HepG2 (cell line): Measurements from ENCODE around the gene NELFCD. TPM values are rescaled to one million over a fixed set of nuclear protein-coding genes. Genes with fewer than 3 reads are reported as not detected.

ENCODE experiments used
- FOXK1 ChIP-seq: sonication (generic); formaldehyde crosslinking; IDR thresholded peaks from 2 replicates; pipeline ENCODE4 v1.4.0; 2020; ENCODE audit warnings: low read depth, missing genetic modification reagents, borderline replicate concordance
- MAZ ChIP-seq, 2 experiments: sonication (generic) in 1 of 2; formaldehyde crosslinking in 1 of 2; IDR thresholded peaks; 2 replicates each; pipeline versions ENCODE4 v1.5.0 to v1.6.1; 2012 to 2020; ENCODE audit warnings: low read depth in 2 of 2, mild to moderate bottlenecking in 2 of 2, borderline replicate concordance in 1 of 2, improper control_type of control experiment in 1 of 2, low read length in 1 of 2, missing genetic modification reagents in 1 of 2, moderate library complexity in 1 of 2
- MEIS2 ChIP-seq: sonication (generic); formaldehyde crosslinking; IDR thresholded peaks from 2 replicates; pipeline ENCODE4 v1.9.0; 2021; ENCODE audit warnings: mild to moderate bottlenecking, missing genetic modification reagents
- NR2F1 ChIP-seq, 2 experiments: fragments of 450-650 bp in 1 of 2; formaldehyde crosslinking in 1 of 2; IDR thresholded peaks; 2 replicates each; pipeline versions ENCODE4 v1.5.0 to v1.6.1; 2016 to 2020; ENCODE audit warnings: mild to moderate bottlenecking in 1 of 2, missing compliant biosample characterization in 1 of 2, missing genetic modification reagents in 1 of 2, moderate library complexity in 1 of 2
- PHF5A ChIP-seq: IDR thresholded peaks from one replicate; pipeline ENCODE4 v1.6.1; 2018; ENCODE audit warnings: low read depth, missing genetic modification reagents; ENCODE audit not compliant: unreplicated experiment
- ZC3H4 ChIP-seq: sonication (generic); formaldehyde crosslinking; IDR thresholded peaks from 2 replicates; pipeline ENCODE4 v1.4.0; 2020; ENCODE audit warnings: missing genetic modification reagents, borderline replicate concordance
- ZFP37 ChIP-seq: sonication (generic); formaldehyde crosslinking; IDR thresholded peaks from 2 replicates; pipeline ENCODE4 v1.4.0; 2020; ENCODE audit warnings: missing genetic modification reagents, borderline replicate concordance
- ZNF317 ChIP-seq: sonication (generic); formaldehyde crosslinking; IDR thresholded peaks from 2 replicates; pipeline ENCODE4 v1.5.0; 2020; ENCODE audit warnings: mild to moderate bottlenecking, missing genetic modification reagents
- ZSCAN31 ChIP-seq: sonication (generic); formaldehyde crosslinking; IDR thresholded peaks from 2 replicates; pipeline ENCODE4 v1.5.0; 2020; ENCODE audit warnings: low read depth, mild to moderate bottlenecking, missing genetic modification reagents
- polyA plus RNA-seq, 8 experiments: library from polyadenylated mRNA; depleted of rRNA in 3 of 8; stranded (reverse) in 7 of 8; unstranded in 1 of 8; fragments of >200 nt; fragmentation: Illumina TruSeq in 4 of 8; extraction: Trizol in 4 of 8; gene quantifications; 2 replicates each; pipeline versions ENCODE4 v1.2.1 to v1.2.3, GENCODE V29; 2011 to 2016; ENCODE audit warnings: low read depth in 4 of 8, missing spikeins in 1 of 8, mixed read lengths in 1 of 8; ENCODE audit not compliant: insufficient read depth in 1 of 8
- total RNA-seq, 5 experiments: library from RNA; depleted of rRNA; stranded (reverse); fragments of >200 nt; fragmentation: Illumina TruSeq; extraction: Trizol; gene quantifications; 2 replicates each; pipeline ENCODE4 v1.2.3, GENCODE V29; 2016; ENCODE audit warnings: low read depth in 1 of 5
- TF ChIP-seq, protein P1 (sequence below): IDR thresholded peaks from 2 replicates; pipeline ENCODE4 v1.6.1; 2016; ENCODE audit warnings: low read depth, missing genetic modification reagents, missing compliant biosample characterization
- TF ChIP-seq, protein P2 (sequence below): sonication (generic); formaldehyde crosslinking; IDR thresholded peaks from 2 replicates; pipeline ENCODE4 v1.5.0; 2020; ENCODE audit warnings: missing genetic modification reagents

Gene NELFCD
- total and polyA plus RNA-seq, 2 of the 13 experiments (the other 11 are each of a cell fraction or from before 2014, with no cell fraction given), result 159 to 203 TPM

DNA sequence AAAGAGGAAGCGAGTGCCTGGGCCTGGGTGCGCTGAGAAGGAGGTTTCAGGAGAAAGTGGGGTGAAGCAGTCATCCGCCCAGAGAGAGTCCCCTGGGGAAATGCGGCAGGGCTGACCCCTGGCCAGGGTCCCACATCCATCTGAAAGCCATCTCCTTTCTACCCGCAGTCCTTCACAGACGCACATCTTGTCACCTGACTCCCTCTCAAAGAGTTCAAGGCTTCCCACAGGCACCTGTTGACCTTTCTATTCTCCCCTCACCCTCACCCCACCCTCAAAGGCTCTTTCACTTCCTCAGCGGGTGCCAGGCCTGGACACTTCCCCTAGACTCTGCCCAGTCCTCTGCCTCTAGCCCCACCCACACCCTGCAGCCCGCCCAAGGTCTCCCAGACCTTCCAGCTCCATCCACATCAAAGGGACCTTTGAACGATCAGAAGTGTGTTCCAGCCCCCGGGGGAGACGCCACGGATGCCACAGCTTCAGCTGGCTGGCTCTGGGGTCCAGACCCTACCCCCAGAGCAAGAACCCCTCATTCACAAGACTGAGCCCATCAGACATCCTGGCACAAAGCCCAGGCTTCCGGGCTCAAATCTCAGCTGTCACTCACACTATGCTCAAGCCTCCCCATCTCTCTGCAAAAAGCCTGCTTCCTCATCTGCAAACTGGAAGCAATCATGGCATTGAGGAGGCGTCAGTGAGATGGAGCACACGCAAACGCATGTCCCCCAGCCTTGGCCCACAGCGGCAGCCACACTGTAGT, 23.9 kb downstream of the NELFCD start (continued):
- TF ChIP-seq, protein P1, sequence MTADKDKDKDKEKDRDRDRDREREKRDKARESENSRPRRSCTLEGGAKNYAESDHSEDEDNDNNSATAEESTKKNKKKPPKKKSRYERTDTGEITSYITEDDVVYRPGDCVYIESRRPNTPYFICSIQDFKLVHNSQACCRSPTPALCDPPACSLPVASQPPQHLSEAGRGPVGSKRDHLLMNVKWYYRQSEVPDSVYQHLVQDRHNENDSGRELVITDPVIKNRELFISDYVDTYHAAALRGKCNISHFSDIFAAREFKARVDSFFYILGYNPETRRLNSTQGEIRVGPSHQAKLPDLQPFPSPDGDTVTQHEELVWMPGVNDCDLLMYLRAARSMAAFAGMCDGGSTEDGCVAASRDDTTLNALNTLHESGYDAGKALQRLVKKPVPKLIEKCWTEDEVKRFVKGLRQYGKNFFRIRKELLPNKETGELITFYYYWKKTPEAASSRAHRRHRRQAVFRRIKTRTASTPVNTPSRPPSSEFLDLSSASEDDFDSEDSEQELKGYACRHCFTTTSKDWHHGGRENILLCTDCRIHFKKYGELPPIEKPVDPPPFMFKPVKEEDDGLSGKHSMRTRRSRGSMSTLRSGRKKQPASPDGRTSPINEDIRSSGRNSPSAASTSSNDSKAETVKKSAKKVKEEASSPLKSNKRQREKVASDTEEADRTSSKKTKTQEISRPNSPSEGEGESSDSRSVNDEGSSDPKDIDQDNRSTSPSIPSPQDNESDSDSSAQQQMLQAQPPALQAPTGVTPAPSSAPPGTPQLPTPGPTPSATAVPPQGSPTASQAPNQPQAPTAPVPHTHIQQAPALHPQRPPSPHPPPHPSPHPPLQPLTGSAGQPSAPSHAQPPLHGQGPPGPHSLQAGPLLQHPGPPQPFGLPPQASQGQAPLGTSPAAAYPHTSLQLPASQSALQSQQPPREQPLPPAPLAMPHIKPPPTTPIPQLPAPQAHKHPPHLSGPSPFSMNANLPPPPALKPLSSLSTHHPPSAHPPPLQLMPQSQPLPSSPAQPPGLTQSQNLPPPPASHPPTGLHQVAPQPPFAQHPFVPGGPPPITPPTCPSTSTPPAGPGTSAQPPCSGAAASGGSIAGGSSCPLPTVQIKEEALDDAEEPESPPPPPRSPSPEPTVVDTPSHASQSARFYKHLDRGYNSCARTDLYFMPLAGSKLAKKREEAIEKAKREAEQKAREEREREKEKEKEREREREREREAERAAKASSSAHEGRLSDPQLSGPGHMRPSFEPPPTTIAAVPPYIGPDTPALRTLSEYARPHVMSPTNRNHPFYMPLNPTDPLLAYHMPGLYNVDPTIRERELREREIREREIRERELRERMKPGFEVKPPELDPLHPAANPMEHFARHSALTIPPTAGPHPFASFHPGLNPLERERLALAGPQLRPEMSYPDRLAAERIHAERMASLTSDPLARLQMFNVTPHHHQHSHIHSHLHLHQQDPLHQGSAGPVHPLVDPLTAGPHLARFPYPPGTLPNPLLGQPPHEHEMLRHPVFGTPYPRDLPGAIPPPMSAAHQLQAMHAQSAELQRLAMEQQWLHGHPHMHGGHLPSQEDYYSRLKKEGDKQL (CRISPR knock-in tag), result no peak
- 0 out of 2 replicates have a peak, but pooled peaks have one; percentile 18 for TF ChIP-seq ZFP37 (CRISPR knock-in tag)
- TF ChIP-seq PHF5A (CRISPR knock-in tag), result no peak
- TF ChIP-seq MEIS2 (CRISPR knock-in tag), result peak; percentile 64; the same call in 1 of the 2 replicates
- TF ChIP-seq NR2F1 (CRISPR knock-in tag; IDR thresholded peaks at IDR 0.05), result peak in 1 of 2 experiments; percentile 14; a peak in 1 of 4 replicates
- TF ChIP-seq ZC3H4, result no peak
- TF ChIP-seq, protein P2, sequence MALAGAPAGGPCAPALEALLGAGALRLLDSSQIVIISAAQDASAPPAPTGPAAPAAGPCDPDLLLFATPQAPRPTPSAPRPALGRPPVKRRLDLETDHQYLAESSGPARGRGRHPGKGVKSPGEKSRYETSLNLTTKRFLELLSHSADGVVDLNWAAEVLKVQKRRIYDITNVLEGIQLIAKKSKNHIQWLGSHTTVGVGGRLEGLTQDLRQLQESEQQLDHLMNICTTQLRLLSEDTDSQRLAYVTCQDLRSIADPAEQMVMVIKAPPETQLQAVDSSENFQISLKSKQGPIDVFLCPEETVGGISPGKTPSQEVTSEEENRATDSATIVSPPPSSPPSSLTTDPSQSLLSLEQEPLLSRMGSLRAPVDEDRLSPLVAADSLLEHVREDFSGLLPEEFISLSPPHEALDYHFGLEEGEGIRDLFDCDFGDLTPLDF (CRISPR knock-in tag), result no peak
- TF ChIP-seq ZSCAN31 (CRISPR knock-in tag), result no peak
- TF ChIP-seq FOXK1 (CRISPR knock-in tag), result 0 out of 2 replicates have a peak, but pooled peaks have one; percentile 16
- TF ChIP-seq MAZ (IDR thresholded peaks at IDR 0.05; ENCODE audit: borderline replicate concordance, low read depth, low read length), result no peak
- no peak; the same call in 1 of the 2 replicates for TF ChIP-seq MAZ (CRISPR knock-in tag; IDR thresholded peaks at IDR 0.05; ENCODE audit: low read depth)
- TF ChIP-seq ZNF317 (CRISPR knock-in tag), result peak; percentile 72; the same call in 1 of the 2 replicates
